BJ (cell line): ENCODE results near the gene WDR7. TPM values are rescaled to one million over a fixed set of nuclear protein-coding genes. Genes with fewer than 3 reads are reported as not detected.

Source experiments
- CTCF ChIA-PET: fragments of 350-600 bp; formaldehyde crosslinking; extraction: SDS; loops from one replicate; lab custom pipeline; 2021; ENCODE audit warnings: antibody characterized with exemption, inconsistent platforms; lab: Yijun Ruan, JAX
- POLR2A ChIA-PET: fragments of 300-600 bp; sonication (Branson Sonifier 250); formaldehyde crosslinking; extraction: SDS; loops from one replicate; lab custom pipeline; 2021; ENCODE audit warnings: antibody characterized with exemption; lab: Charles Lee
- DNase-seq: peaks from one replicate; pipeline ENCODE4 v3.0.0-alpha.2; 2011; ENCODE audit warnings: low read depth
- H3K27me3 ChIP-seq: 2 replicates; pipeline ENCODE4 v1.6.0; 2011; ENCODE audit warnings: low read length; ENCODE audit not compliant: control insufficient read depth, insufficient read depth
- H3K36me3 ChIP-seq: 2 replicates; pipeline ENCODE4 v1.5.1; 2011; ENCODE audit warnings: low read length; ENCODE audit not compliant: control insufficient read depth, insufficient read depth
- H3K4me3 ChIP-seq: 2 replicates; pipeline ENCODE4 v1.5.1; 2011; ENCODE audit warnings: low read depth, mild to moderate bottlenecking, control low read depth, low read length
- polyA plus RNA-seq: library from polyadenylated mRNA; depleted of rRNA; stranded (reverse); fragments of >200 nt; gene quantifications from 2 replicates; pipeline ENCODE4 v1.2.3, GENCODE V29; 2011
- TF ChIP-seq, protein P1 (sequence below): IDR thresholded peaks from 2 replicates; pipeline ENCODE4 v1.5.1; 2011; ENCODE audit warnings: low read depth, mild to moderate bottlenecking, control low read depth, inconsistent platforms, low read length, moderate library complexity; ENCODE audit not compliant: insufficient read depth

The WDR7 gene
- polyA plus RNA-seq, 1 experiment = 9.7 TPM

DNA sequence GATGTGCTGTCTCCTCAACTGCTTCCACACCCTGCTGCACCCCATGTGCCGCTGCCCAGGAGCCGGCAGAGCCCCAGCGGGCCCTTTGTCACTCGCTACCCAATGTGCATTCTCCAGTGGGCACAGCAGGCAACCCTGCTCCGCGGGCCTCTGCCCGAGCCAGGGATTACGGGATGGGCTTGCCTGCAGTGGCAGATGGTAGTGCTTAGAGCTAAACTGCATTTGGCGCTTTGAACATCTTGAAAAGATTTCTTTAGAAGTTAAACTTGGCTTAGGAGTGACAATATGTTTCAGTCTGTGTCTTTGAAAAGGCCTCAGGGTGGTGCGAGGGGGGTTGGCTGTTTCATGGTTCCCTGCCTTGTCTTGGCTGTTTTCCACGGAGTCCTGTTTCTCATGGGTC, 411.7 kb downstream of the WDR7 start:
- Histone ChIP-seq H3K4me3 (no peak overlapping the region), H3K36me3 (no peaks in the 10 kb centered on the region), H3K27me3 (0 out of 2 replicates have a peak, but pooled peaks cover 2% of the 10 kb centered on the region)
- POLR2A ChIA-PET = no interaction called here
- DNase-seq = no peak
- CTCF ChIA-PET = no interaction called here
- TF ChIP-seq, protein P1, sequence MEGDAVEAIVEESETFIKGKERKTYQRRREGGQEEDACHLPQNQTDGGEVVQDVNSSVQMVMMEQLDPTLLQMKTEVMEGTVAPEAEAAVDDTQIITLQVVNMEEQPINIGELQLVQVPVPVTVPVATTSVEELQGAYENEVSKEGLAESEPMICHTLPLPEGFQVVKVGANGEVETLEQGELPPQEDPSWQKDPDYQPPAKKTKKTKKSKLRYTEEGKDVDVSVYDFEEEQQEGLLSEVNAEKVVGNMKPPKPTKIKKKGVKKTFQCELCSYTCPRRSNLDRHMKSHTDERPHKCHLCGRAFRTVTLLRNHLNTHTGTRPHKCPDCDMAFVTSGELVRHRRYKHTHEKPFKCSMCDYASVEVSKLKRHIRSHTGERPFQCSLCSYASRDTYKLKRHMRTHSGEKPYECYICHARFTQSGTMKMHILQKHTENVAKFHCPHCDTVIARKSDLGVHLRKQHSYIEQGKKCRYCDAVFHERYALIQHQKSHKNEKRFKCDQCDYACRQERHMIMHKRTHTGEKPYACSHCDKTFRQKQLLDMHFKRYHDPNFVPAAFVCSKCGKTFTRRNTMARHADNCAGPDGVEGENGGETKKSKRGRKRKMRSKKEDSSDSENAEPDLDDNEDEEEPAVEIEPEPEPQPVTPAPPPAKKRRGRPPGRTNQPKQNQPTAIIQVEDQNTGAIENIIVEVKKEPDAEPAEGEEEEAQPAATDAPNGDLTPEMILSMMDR = no peak

- TF ChIP-seq, protein P1 = no peak
- Histone ChIP-seq H3K4me3 (no peak overlapping the region), H3K36me3 (no peaks in the 10 kb centered on the region), H3K27me3 (0 out of 2 replicates have a peak, but pooled peaks cover 2% of the 10 kb centered on the region)
- no peak for DNase-seq
- ChIA-PET POLR2A (no interaction called here), CTCF (interaction anchor here (0.6 kb wide), 1 partner anchor 30 kb away, joined by 3 read pairs; no protein-coding TSS in a partner anchor)
Observed at GRCh38 chr18:57063601-57064103, 412.5 kb downstream of the WDR7 start.

GRCh38 chr18:57073501-57074187, 422.5 kb downstream of the WDR7 start:
- Histone ChIP-seq H3K36me3 (no peaks in the 10 kb centered on the region), H3K4me3 (no peak overlapping the region), H3K27me3 (no peaks in the 10 kb centered on the region)
- ChIA-PET POLR2A (no interaction called here), CTCF (interaction anchor here (0.6 kb wide), 1 partner anchor 152 kb away, joined by 3 read pairs; no protein-coding TSS in a partner anchor)
- TF ChIP-seq, protein P1 = no peak
- no peak for DNase-seq

GRCh38 chr18:57075716-57076400, 424.7 kb downstream of the WDR7 start:
- Histone ChIP-seq H3K36me3 (no peaks in the 10 kb centered on the region), H3K4me3 (no peak overlapping the region), H3K27me3 (no peaks in the 10 kb centered on the region)
- ChIA-PET POLR2A (no interaction called here), CTCF (no interaction called here)
- TF ChIP-seq, protein P1 = no peak
- DNase-seq = no peak
